ENCODE results near the gene CA12.
"Not testable (repeated sequence)": the region's sequence is repeated elsewhere in the genome, so short reads cannot be mapped to it uniquely, and the experiment has no call there.

CA12 gene

DNA sequence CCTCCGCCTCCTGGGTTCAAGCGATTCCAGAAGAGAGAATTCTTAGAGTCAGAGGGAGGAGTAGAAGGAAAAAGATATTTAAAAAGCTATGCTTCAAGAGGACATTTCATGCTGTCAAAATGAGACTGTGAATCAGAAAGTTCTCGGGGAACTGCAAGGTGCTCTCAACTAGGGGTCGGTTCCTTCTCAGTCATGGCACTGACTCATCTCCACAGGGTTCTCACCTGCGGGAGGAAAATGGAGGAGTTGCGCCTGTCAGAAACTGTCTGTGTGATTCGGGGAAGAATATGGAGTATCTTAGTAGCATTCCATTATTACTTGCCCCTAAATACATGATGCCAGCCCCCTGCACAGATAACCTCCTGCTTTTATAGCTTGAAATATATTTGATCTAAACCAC is 56.9 kb downstream of the CA12 start:
- Histone ChIP-seq H3K27ac (ENCODE audit: low read depth, low read length) (no peak overlapping the region), H3K23ac (ENCODE audit: low read length) (no peak overlapping the region), H3K79me2 (ENCODE audit: control insufficient read depth, insufficient read depth, low read length) (no peaks in the 10 kb centered on the region), H3K36me3 (ENCODE audit: control insufficient read depth, insufficient read depth, low read length) (no peaks in the 10 kb centered on the region), H3K9ac (ENCODE audit: low read length) (no peak overlapping the region), H3K4me3 (ENCODE audit: low read length) (no peak overlapping the region), H3K4ac (ENCODE audit: low read depth, low read length) (no peak overlapping the region), H3K4me1 (ENCODE audit: control insufficient read depth, low read depth, low read length) (no peaks in the 10 kb centered on the region), H3K27me3 (ENCODE audit: insufficient read depth, low read length, poor library complexity) (no peaks in the 10 kb centered on the region), H2BK120ac (ENCODE audit: low read depth, low read length) (no peak overlapping the region), H3K56ac (ENCODE audit: low read length) (no peak overlapping the region), H3K79me1 (ENCODE audit: low read length) (no peaks in the 10 kb centered on the region), H4K5ac (ENCODE audit: low read length) (no peak overlapping the region), H2BK5ac (ENCODE audit: low read length) (no peak overlapping the region), H3K4me2 (ENCODE audit: low read length) (no peak overlapping the region), H2BK15ac (replicated peaks; ENCODE audit: low read depth) (no peak overlapping the region), H4K8ac (ENCODE audit: low read depth, low read length) (no peak overlapping the region), H3K18ac (ENCODE audit: low read length) (no peak overlapping the region), H2AK5ac (ENCODE audit: low read length) (no peak overlapping the region)
- DNase-seq: no peak
- WGBS (ENCODE audit: extremely low coverage, insufficient coverage, low lambda C conversion rate): no CpG with 5 or more reads among the region's 7 CpGs

DNA sequence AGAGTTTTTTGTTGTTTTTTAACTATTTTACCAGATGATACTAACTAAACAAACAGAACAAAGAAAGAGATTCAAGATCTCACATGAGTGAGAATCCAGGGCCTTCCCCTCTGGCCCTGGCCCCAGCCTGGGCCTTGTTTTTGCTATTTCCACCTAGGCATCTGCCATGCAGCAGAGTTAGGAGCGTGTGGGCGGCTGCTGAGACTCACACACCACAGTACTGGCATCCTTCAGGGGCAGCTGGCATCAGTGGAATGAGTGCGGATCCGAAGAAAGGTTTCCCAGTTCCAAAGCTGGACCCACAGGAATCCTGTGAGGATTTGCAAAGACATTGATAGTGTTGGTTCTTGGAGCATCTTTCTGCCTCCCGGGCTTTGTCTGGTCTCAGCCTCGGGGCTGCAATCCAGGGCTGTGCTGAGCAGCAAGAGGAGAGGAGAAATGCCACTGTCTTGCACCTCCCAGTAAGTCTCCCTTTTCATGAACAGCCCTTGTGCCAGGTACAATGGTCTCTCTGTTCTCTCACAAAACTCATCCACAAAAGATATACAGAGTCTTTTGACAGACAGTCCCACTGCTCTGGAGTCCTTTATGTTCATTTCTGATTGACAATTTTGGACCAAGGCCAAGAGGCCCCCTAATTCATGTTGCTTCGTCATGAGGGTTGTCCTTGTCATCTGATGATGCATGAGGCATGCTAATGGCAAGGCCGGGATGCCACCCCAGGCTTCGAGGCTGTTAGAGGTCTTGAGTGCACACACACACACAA is 57.7 kb downstream of the CA12 start:
- no peak overlapping the region for H3K56ac ChIP-seq (ENCODE audit: low read length)
- no peak overlapping the region for H3K4me2 ChIP-seq (ENCODE audit: low read length)
- no peak overlapping the region for H2BK5ac ChIP-seq (ENCODE audit: low read length)
- H3K4ac ChIP-seq (ENCODE audit: low read depth, low read length): no peak overlapping the region
- H4K5ac ChIP-seq (ENCODE audit: low read length): no peak overlapping the region
- no peaks in the 10 kb centered on the region for H3K79me2 ChIP-seq (ENCODE audit: control insufficient read depth, insufficient read depth, low read length)
- no peak overlapping the region for H3K27ac ChIP-seq (ENCODE audit: low read depth, low read length)
- H2BK120ac ChIP-seq (ENCODE audit: low read depth, low read length): no peak overlapping the region
- no peak overlapping the region for H2BK15ac ChIP-seq (replicated peaks; ENCODE audit: low read depth)
- no peaks in the 10 kb centered on the region for H3K4me1 ChIP-seq (ENCODE audit: control insufficient read depth, low read depth, low read length)
- H3K36me3 ChIP-seq (ENCODE audit: control insufficient read depth, insufficient read depth, low read length): no peaks in the 10 kb centered on the region
- DNase-seq: no peak
- WGBS (ENCODE audit: extremely low coverage, insufficient coverage, low lambda C conversion rate): no CpG with 5 or more reads among the region's 9 CpGs
- H3K27me3 ChIP-seq (ENCODE audit: insufficient read depth, low read length, poor library complexity): no peaks in the 10 kb centered on the region
- no peak overlapping the region for H4K8ac ChIP-seq (ENCODE audit: low read depth, low read length)
- H3K18ac ChIP-seq (ENCODE audit: low read length): no peak overlapping the region
- no peak overlapping the region for H3K9ac ChIP-seq (ENCODE audit: low read length)
- H3K4me3 ChIP-seq (ENCODE audit: low read length): no peak overlapping the region
- H3K23ac ChIP-seq (ENCODE audit: low read length): no peak overlapping the region
- no peaks in the 10 kb centered on the region for H3K79me1 ChIP-seq (ENCODE audit: low read length)
- H2AK5ac ChIP-seq (ENCODE audit: low read length): no peak overlapping the region

DNA sequence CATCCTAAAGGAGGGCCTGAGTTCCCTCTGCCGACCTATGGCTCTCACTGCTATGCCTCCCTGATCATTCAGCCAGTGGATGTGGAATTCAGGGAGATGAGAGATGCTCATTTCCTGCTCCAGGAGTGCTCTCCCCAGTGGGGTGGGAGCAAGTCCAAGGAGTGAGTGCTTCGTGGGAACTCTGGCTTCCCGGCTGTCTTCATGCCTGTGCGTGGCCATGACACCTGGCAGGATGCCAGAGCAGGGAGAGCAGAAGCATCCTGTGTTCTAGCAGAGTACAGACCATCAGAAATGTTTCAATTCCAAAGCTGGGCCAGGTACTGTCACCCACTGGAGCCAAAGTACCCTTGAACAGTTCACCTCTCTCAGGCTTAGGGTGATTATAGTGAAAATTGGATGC is 59.1 kb downstream of the CA12 start:
- no peak for DNase-seq
- H3K56ac ChIP-seq (ENCODE audit: low read length): no peak overlapping the region
- H3K23ac ChIP-seq (ENCODE audit: low read length): no peak overlapping the region
- no peak overlapping the region for H3K18ac ChIP-seq (ENCODE audit: low read length)
- H3K79me2 ChIP-seq (ENCODE audit: control insufficient read depth, insufficient read depth, low read length): no peaks in the 10 kb centered on the region
- no peak overlapping the region for H2BK5ac ChIP-seq (ENCODE audit: low read length)
- no peaks in the 10 kb centered on the region for H3K27me3 ChIP-seq (ENCODE audit: insufficient read depth, low read length, poor library complexity)
- H2BK120ac ChIP-seq (ENCODE audit: low read depth, low read length): no peak overlapping the region
- WGBS (ENCODE audit: extremely low coverage, insufficient coverage, low lambda C conversion rate): no CpG with 5 or more reads among the region's 4 CpGs
- H2AK5ac ChIP-seq (ENCODE audit: low read length): no peak overlapping the region
- no peak overlapping the region for H3K4me2 ChIP-seq (ENCODE audit: low read length)
- H3K27ac ChIP-seq (ENCODE audit: low read depth, low read length): no peak overlapping the region
- no peak overlapping the region for H2BK15ac ChIP-seq (replicated peaks; ENCODE audit: low read depth)
- no peaks in the 10 kb centered on the region for H3K79me1 ChIP-seq (ENCODE audit: low read length)
- no peak overlapping the region for H3K9ac ChIP-seq (ENCODE audit: low read length)
- no peaks in the 10 kb centered on the region for H3K36me3 ChIP-seq (ENCODE audit: control insufficient read depth, insufficient read depth, low read length)
- no peak overlapping the region for H4K8ac ChIP-seq (ENCODE audit: low read depth, low read length)
- no peak overlapping the region for H3K4me3 ChIP-seq (ENCODE audit: low read length)
- no peaks in the 10 kb centered on the region for H3K4me1 ChIP-seq (ENCODE audit: control insufficient read depth, low read depth, low read length)
- H4K5ac ChIP-seq (ENCODE audit: low read length): no peak overlapping the region
- no peak overlapping the region for H3K4ac ChIP-seq (ENCODE audit: low read depth, low read length)

DNA sequence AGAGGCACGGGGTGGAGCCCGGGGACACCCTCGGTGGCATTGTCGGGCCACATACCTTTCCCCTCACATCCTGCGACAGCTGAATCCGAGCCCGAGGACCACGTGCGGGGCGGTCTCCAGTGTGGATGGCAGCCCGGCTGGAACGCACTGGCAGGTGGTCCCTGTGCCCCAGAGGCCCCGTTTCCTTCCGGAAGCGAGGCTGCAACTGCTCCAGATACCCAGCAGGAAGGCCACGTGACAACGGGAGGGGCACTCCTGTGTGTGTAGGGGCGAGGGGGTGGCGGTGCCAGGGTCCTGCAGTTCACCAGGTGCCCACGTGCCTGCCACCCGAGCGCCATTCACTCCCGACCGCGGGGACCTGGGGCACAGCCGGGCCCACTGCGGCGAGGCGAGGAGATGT is 60.2 kb downstream of the CA12 start:
- Histone ChIP-seq H2BK15ac (replicated peaks; ENCODE audit: low read depth) (no peak overlapping the region), H4K8ac (ENCODE audit: low read depth, low read length) (no peak overlapping the region), H3K4ac (ENCODE audit: low read depth, low read length) (no peak overlapping the region), H3K9ac (ENCODE audit: low read length) (no peak overlapping the region), H2BK120ac (ENCODE audit: low read depth, low read length) (no peak overlapping the region), H3K79me1 (ENCODE audit: low read length) (no peaks in the 10 kb centered on the region), H3K56ac (ENCODE audit: low read length) (no peak overlapping the region), H3K4me2 (ENCODE audit: low read length) (no peak overlapping the region), H4K5ac (ENCODE audit: low read length) (no peak overlapping the region), H3K27me3 (ENCODE audit: insufficient read depth, low read length, poor library complexity) (no peaks in the 10 kb centered on the region), H2BK5ac (ENCODE audit: low read length) (no peak overlapping the region), H3K27ac (ENCODE audit: low read depth, low read length) (no peak overlapping the region), H3K18ac (ENCODE audit: low read length) (no peak overlapping the region), H3K4me1 (ENCODE audit: control insufficient read depth, low read depth, low read length) (no peaks in the 10 kb centered on the region), H2AK5ac (ENCODE audit: low read length) (no peak overlapping the region), H3K23ac (ENCODE audit: low read length) (no peak overlapping the region), H3K79me2 (ENCODE audit: control insufficient read depth, insufficient read depth, low read length) (no peaks in the 10 kb centered on the region), H3K4me3 (ENCODE audit: low read length) (no peak overlapping the region), H3K36me3 (ENCODE audit: control insufficient read depth, insufficient read depth, low read length) (no peaks in the 10 kb centered on the region)
- no CpG with 5 or more reads among the region's 29 CpGs for WGBS (ENCODE audit: extremely low coverage, insufficient coverage, low lambda C conversion rate)
- no peak for DNase-seq

DNA sequence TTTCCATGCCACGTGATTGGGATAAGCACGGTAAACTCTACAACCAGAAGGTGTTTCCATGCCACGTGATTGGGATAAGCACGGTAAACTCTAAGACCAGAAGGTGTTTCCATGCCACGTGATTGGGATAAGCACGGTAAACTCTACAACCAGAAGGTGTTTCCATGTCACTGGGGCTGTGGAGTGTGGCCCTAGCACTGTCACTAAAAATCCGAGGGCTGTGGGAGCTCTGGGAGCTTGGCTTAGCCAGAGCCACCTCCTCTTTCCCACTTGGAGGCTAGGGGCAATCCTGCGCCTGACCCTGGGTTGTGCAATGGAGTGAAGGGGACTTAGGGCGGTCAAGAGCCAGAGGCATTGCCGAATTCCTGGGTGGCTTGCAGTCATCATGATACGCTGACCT is 60.7 kb downstream of the CA12 start:
- not testable (repeated sequence) for H3K18ac ChIP-seq (ENCODE audit: low read length); H4K5ac ChIP-seq (ENCODE audit: low read length); H3K9ac ChIP-seq (ENCODE audit: low read length); H3K4me2 ChIP-seq (ENCODE audit: low read length); H3K4me1 ChIP-seq (ENCODE audit: control insufficient read depth, low read depth, low read length); H3K79me2 ChIP-seq (ENCODE audit: control insufficient read depth, insufficient read depth, low read length); H3K27me3 ChIP-seq (ENCODE audit: insufficient read depth, low read length, poor library complexity); H4K8ac ChIP-seq (ENCODE audit: low read depth, low read length); H2BK120ac ChIP-seq (ENCODE audit: low read depth, low read length); H3K4ac ChIP-seq (ENCODE audit: low read depth, low read length); H3K56ac ChIP-seq (ENCODE audit: low read length); H3K36me3 ChIP-seq (ENCODE audit: control insufficient read depth, insufficient read depth, low read length); H3K79me1 ChIP-seq (ENCODE audit: low read length); H3K23ac ChIP-seq (ENCODE audit: low read length); H3K27ac ChIP-seq (ENCODE audit: low read depth, low read length); H2AK5ac ChIP-seq (ENCODE audit: low read length); H3K4me3 ChIP-seq (ENCODE audit: low read length); DNase-seq; H2BK15ac ChIP-seq (replicated peaks; ENCODE audit: low read depth); H2BK5ac ChIP-seq (ENCODE audit: low read length)
- no CpG with 5 or more reads among the region's 11 CpGs for WGBS (ENCODE audit: extremely low coverage, insufficient coverage, low lambda C conversion rate)

DNA sequence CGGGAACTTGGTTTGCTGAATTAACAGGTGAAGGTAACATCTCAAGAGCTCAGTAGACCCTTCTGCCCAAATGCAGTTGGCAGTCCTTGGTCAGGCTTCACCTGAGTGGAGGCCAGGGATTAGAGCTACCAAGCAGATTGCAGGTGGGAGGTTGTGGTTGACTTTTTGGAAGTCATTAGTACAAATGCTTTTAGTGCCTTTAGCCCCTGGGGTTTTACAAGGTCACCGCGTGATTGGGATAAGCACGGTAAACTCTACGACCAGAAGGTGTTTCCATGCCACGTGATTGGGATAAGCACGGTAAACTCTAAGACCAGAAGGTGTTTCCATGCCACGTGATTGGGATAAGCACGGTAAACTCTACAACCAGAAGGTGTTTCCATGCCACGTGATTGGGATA is 61.2 kb downstream of the CA12 start:
- H3K4me2 ChIP-seq (ENCODE audit: low read length): not testable (repeated sequence)

More for the DNA sequence above, 61.2 kb downstream of the CA12 start:
- H4K8ac ChIP-seq (ENCODE audit: low read depth, low read length); H3K56ac ChIP-seq (ENCODE audit: low read length); H3K4me1 ChIP-seq (ENCODE audit: control insufficient read depth, low read depth, low read length); H3K4ac ChIP-seq (ENCODE audit: low read depth, low read length); DNase-seq; H3K27me3 ChIP-seq (ENCODE audit: insufficient read depth, low read length, poor library complexity); H4K5ac ChIP-seq (ENCODE audit: low read length); H3K23ac ChIP-seq (ENCODE audit: low read length); H3K9ac ChIP-seq (ENCODE audit: low read length); H3K79me2 ChIP-seq (ENCODE audit: control insufficient read depth, insufficient read depth, low read length); H2BK120ac ChIP-seq (ENCODE audit: low read depth, low read length); H3K79me1 ChIP-seq (ENCODE audit: low read length); H2BK15ac ChIP-seq (replicated peaks; ENCODE audit: low read depth); H2AK5ac ChIP-seq (ENCODE audit: low read length); H3K36me3 ChIP-seq (ENCODE audit: control insufficient read depth, insufficient read depth, low read length); H3K27ac ChIP-seq (ENCODE audit: low read depth, low read length); H2BK5ac ChIP-seq (ENCODE audit: low read length); H3K4me3 ChIP-seq (ENCODE audit: low read length); H3K18ac ChIP-seq (ENCODE audit: low read length): not testable (repeated sequence)
- WGBS (ENCODE audit: extremely low coverage, insufficient coverage, low lambda C conversion rate): no CpG with 5 or more reads among the region's 10 CpGs

All from mesendoderm (in vitro differentiated cells).